Testis (tissue), 2 donors: Measurements from ENCODE around the gene TLX2.

Experiments used
- CTCF ChIP-seq, 3 experiments: fragments of 450-650 bp in 2 of 3; fragments of 200-600 bp in 1 of 3; sonication (generic) in 1 of 3; IDR thresholded peaks; one replicate each; pipeline ENCODE4 v1.5.1; 2016 to 2019; ENCODE audit warnings: antibody characterized with exemption in 3 of 3, mild to moderate bottlenecking in 2 of 3, moderate library complexity in 1 of 3
- POLR2A ChIP-seq: fragments of 450-650 bp; IDR thresholded peaks from one replicate; pipeline ENCODE4 v1.6.1; 2017; ENCODE audit warnings: antibody characterized with exemption, mild to moderate bottlenecking, moderate library complexity

GRCh38 chr2:74498500-74499266 is 15.6 kb upstream of the TLX2 start:
- TF ChIP-seq CTCF (IDR thresholded peaks at IDR 0.05) = no peak
- TF ChIP-seq POLR2A = no peak
